ENCODE measurements around the gene GRIA1. TPM values are rescaled to one million over a fixed set of nuclear protein-coding genes. Genes with fewer than 3 reads are reported as not detected.

The GRIA1 gene
- total RNA-seq, 1 donor from 2014 or later, result not detected

- Mint-ChIP-seq H3K4me1 (ENCODE audit: low read depth, unreplicated experiment) (no peaks in the 10 kb centered on the region), H3K27ac (ENCODE audit: unreplicated experiment) (no peak overlapping the region), H3K4me3 (ENCODE audit: unreplicated experiment) (no peak overlapping the region), H3K36me3 (ENCODE audit: unreplicated experiment) (no peaks in the 10 kb centered on the region), H3K9me3 (ENCODE audit: unreplicated experiment) (no peaks in the 10 kb centered on the region), H3K27me3 (ENCODE audit: unreplicated experiment) (no peaks in the 10 kb centered on the region)
- no peak for TF ChIP-seq CTCF (IDR thresholded peaks at IDR 0.05; ENCODE audit: partially characterized antibody, unreplicated experiment)
- DNase-seq, result no peak
Observed at GRCh38 chr5:153702265-153702664, 211.8 kb downstream of the GRIA1 start.

- Mint-ChIP-seq H3K27me3 (ENCODE audit: unreplicated experiment) (no peaks in the 10 kb centered on the region), H3K27ac (ENCODE audit: unreplicated experiment) (no peak overlapping the region), H3K9me3 (ENCODE audit: unreplicated experiment) (no peaks in the 10 kb centered on the region), H3K4me3 (ENCODE audit: unreplicated experiment) (no peak overlapping the region), H3K4me1 (ENCODE audit: low read depth, unreplicated experiment) (no peaks in the 10 kb centered on the region), H3K36me3 (ENCODE audit: unreplicated experiment) (no peaks in the 10 kb centered on the region)
- TF ChIP-seq CTCF (IDR thresholded peaks at IDR 0.05; ENCODE audit: partially characterized antibody, unreplicated experiment), result no peak
- DNase-seq, result no peak
Observed at GRCh38 chr5:153704110-153704509, 213.6 kb downstream of the GRIA1 start.

- H3K27me3 Mint-ChIP-seq (ENCODE audit: unreplicated experiment), result no peaks in the 10 kb centered on the region
Observed at GRCh38 chr5:153707626-153708025, 217.2 kb downstream of the GRIA1 start.

GRCh38 chr5:153711755-153712154 lies 221.3 kb downstream of the GRIA1 start:
- Mint-ChIP-seq H3K27me3 (ENCODE audit: unreplicated experiment) (no peaks in the 10 kb centered on the region), H3K9me3 (ENCODE audit: unreplicated experiment) (no peaks in the 10 kb centered on the region), H3K36me3 (ENCODE audit: unreplicated experiment) (no peaks in the 10 kb centered on the region), H3K4me3 (ENCODE audit: unreplicated experiment) (no peak overlapping the region), H3K27ac (ENCODE audit: unreplicated experiment) (no peak overlapping the region), H3K4me1 (ENCODE audit: low read depth, unreplicated experiment) (no peaks in the 10 kb centered on the region)
- no peak for TF ChIP-seq CTCF (IDR thresholded peaks at IDR 0.05; ENCODE audit: partially characterized antibody, unreplicated experiment)
- no peak for DNase-seq

More at GRCh38 chr5:153707626-153708025, 217.2 kb downstream of the GRIA1 start:
- Mint-ChIP-seq H3K9me3 (ENCODE audit: unreplicated experiment) (no peaks in the 10 kb centered on the region), H3K4me3 (ENCODE audit: unreplicated experiment) (no peak overlapping the region), H3K27ac (ENCODE audit: unreplicated experiment) (no peak overlapping the region), H3K4me1 (ENCODE audit: low read depth, unreplicated experiment) (no peaks in the 10 kb centered on the region), H3K36me3 (ENCODE audit: unreplicated experiment) (no peaks in the 10 kb centered on the region)
- no peak for DNase-seq
- no peak for TF ChIP-seq CTCF (IDR thresholded peaks at IDR 0.05; ENCODE audit: partially characterized antibody, unreplicated experiment)

- H3K27ac Mint-ChIP-seq (ENCODE audit: unreplicated experiment), result no peak overlapping the region
- no peaks in the 10 kb centered on the region for H3K27me3 Mint-ChIP-seq (ENCODE audit: unreplicated experiment)
- no peak for TF ChIP-seq CTCF (IDR thresholded peaks at IDR 0.05; ENCODE audit: partially characterized antibody, unreplicated experiment)
- DNase-seq, result no peak
- no peaks in the 10 kb centered on the region for H3K36me3 Mint-ChIP-seq (ENCODE audit: unreplicated experiment)
- H3K9me3 Mint-ChIP-seq (ENCODE audit: unreplicated experiment), result no peaks in the 10 kb centered on the region
- H3K4me1 Mint-ChIP-seq (ENCODE audit: low read depth, unreplicated experiment), result no peaks in the 10 kb centered on the region
- no peak overlapping the region for H3K4me3 Mint-ChIP-seq (ENCODE audit: unreplicated experiment)
Observed at GRCh38 chr5:153712946-153713345, 222.5 kb downstream of the GRIA1 start.
